ENCODE measurements around the gene TCERG1L. TPM values are rescaled to one million over a fixed set of nuclear protein-coding genes. Genes with fewer than 3 reads are reported as not detected.

The TCERG1L gene
- total and polyA plus RNA-seq, 9 of the 15 experiments (the other 6 are each of a cell fraction or from before 2014, with no cell fraction given) = not detected

DNA sequence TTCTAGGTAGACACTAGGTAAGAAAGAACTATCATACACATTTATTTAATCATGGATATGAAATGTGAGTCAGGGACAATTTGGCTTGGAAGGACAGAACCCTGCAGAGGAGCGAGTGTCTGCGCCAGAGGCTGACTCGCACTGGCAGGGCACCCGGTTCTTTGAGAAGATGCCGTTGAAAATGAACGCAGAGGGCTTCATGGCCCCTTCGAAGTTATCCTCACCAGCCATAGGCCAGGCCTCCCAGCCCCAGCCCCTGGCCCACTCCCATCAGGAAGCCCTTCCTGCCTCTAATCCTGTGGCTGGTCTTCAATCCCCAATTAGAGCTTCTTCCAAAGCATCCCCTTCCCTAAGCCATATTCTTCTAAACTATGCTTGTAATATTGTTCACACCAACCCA, 239.8 kb downstream of the TCERG1L start:
- ChIA-PET POLR2A (no interaction called here), CTCF (ENCODE audit: low intra/inter-chr PET ratio) (no interaction called here)
- H3K79me2 ChIP-seq (ENCODE audit: control insufficient read depth, insufficient read depth, low read length) = no peaks in the 10 kb centered on the region
- no peaks in the 10 kb centered on the region for H4K20me1 ChIP-seq (replicated peaks; ENCODE audit: control insufficient read depth, insufficient read depth, low read length)
- FAIRE-seq (no peak), ATAC-seq (no peak), DNase-seq (ENCODE audit: extremely low read depth in 1 of 4, low spot score in 3 of 4) (no peak)
- H3K9ac ChIP-seq (ENCODE audit: insufficient read depth in 1 of 2, low read depth in 2 of 2, low read length in 2 of 2) = no peak overlapping the region
- no peak overlapping the region for H3K27ac ChIP-seq (ENCODE audit: extremely low read depth, low read depth, low read length)
- H3K36me3 ChIP-seq (ENCODE audit: control insufficient read depth, insufficient read depth, low read length) = no peaks in the 10 kb centered on the region
- WGBS (ENCODE audit: insufficient coverage, low coverage, missing lambda C conversion rate) = 2% methylated on average over 7 of the region's 7 CpGs
- no peak overlapping the region for H3K4me2 ChIP-seq (ENCODE audit: insufficient read depth, low read length)
- H3K27me3 ChIP-seq (ENCODE audit: control insufficient read depth in 2 of 2, insufficient read depth in 2 of 2, low read length in 2 of 2) = no peaks in the 10 kb centered on the region
- in situ Hi-C loops (cut with MboI) (no loop called here), intact Hi-C loops (cut with micrococcal nuclease) (no loop called here)
- no TSS peak for BruUV-seq (replicated peaks)
- H3K4me1 ChIP-seq (replicated peaks in 1 of 2; ENCODE audit: control insufficient read depth in 2 of 2, insufficient read depth in 2 of 2, low read length in 2 of 2) = no peaks in the 10 kb centered on the region
- no peak overlapping the region for H3K4me3 ChIP-seq
- TF ChIP-seq ZNF764 (CRISPR knock-in tag; IDR thresholded peaks at IDR 0.05; ENCODE audit: low read depth) (no peak), FOXK1 (CRISPR knock-in tag; IDR thresholded peaks at IDR 0.05; ENCODE audit: borderline replicate concordance) (no peak), TCF3 (CRISPR knock-in tag; IDR thresholded peaks at IDR 0.05) (no peak), E2F3 (CRISPR knock-in tag; IDR thresholded peaks at IDR 0.05) (no peak), ZNF780A (CRISPR knock-in tag; IDR thresholded peaks at IDR 0.05) (no peak), POLR3A (IDR thresholded peaks at IDR 0.05; ENCODE audit: borderline replicate concordance, extremely low read depth, insufficient read depth, insufficient read length) (no peak), ZNF143 (CRISPR knock-in tag; IDR thresholded peaks at IDR 0.05) (no peak), ZNF24 (IDR thresholded peaks at IDR 0.05) (no peak), NRF1 (conservative IDR thresholded peaks at IDR 0.05 in 1 of 2, IDR thresholded peaks at IDR 0.05 in 1 of 2) (no peak), ZNF707 (CRISPR knock-in tag; conservative IDR thresholded peaks at IDR 0.05) (no peak), DDX20 (tag; IDR thresholded peaks at IDR 0.05; ENCODE audit: low read depth) (no peak), STAG1 (CRISPR knock-in tag; IDR thresholded peaks at IDR 0.05; ENCODE audit: borderline replicate concordance) (no peak), CREB3L1 (IDR thresholded peaks at IDR 0.05; ENCODE audit: borderline replicate concordance, low read depth) (no peak)
- TF ChIP-seq, protein P1, sequence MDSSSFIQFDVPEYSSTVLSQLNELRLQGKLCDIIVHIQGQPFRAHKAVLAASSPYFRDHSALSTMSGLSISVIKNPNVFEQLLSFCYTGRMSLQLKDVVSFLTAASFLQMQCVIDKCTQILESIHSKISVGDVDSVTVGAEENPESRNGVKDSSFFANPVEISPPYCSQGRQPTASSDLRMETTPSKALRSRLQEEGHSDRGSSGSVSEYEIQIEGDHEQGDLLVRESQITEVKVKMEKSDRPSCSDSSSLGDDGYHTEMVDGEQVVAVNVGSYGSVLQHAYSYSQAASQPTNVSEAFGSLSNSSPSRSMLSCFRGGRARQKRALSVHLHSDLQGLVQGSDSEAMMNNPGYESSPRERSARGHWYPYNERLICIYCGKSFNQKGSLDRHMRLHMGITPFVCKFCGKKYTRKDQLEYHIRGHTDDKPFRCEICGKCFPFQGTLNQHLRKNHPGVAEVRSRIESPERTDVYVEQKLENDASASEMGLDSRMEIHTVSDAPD (CRISPR knock-in tag; IDR thresholded peaks at IDR 0.05) = no peak
- TF ChIP-seq, protein P2, sequence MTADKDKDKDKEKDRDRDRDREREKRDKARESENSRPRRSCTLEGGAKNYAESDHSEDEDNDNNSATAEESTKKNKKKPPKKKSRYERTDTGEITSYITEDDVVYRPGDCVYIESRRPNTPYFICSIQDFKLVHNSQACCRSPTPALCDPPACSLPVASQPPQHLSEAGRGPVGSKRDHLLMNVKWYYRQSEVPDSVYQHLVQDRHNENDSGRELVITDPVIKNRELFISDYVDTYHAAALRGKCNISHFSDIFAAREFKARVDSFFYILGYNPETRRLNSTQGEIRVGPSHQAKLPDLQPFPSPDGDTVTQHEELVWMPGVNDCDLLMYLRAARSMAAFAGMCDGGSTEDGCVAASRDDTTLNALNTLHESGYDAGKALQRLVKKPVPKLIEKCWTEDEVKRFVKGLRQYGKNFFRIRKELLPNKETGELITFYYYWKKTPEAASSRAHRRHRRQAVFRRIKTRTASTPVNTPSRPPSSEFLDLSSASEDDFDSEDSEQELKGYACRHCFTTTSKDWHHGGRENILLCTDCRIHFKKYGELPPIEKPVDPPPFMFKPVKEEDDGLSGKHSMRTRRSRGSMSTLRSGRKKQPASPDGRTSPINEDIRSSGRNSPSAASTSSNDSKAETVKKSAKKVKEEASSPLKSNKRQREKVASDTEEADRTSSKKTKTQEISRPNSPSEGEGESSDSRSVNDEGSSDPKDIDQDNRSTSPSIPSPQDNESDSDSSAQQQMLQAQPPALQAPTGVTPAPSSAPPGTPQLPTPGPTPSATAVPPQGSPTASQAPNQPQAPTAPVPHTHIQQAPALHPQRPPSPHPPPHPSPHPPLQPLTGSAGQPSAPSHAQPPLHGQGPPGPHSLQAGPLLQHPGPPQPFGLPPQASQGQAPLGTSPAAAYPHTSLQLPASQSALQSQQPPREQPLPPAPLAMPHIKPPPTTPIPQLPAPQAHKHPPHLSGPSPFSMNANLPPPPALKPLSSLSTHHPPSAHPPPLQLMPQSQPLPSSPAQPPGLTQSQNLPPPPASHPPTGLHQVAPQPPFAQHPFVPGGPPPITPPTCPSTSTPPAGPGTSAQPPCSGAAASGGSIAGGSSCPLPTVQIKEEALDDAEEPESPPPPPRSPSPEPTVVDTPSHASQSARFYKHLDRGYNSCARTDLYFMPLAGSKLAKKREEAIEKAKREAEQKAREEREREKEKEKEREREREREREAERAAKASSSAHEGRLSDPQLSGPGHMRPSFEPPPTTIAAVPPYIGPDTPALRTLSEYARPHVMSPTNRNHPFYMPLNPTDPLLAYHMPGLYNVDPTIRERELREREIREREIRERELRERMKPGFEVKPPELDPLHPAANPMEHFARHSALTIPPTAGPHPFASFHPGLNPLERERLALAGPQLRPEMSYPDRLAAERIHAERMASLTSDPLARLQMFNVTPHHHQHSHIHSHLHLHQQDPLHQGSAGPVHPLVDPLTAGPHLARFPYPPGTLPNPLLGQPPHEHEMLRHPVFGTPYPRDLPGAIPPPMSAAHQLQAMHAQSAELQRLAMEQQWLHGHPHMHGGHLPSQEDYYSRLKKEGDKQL (CRISPR knock-in tag; IDR thresholded peaks at IDR 0.05; ENCODE audit: borderline replicate concordance) = no peak
- no peaks in the 10 kb centered on the region for H3K9me1 ChIP-seq (ENCODE audit: control insufficient read depth, insufficient read depth, low read length)
- no peaks in the 10 kb centered on the region; the same call in 1 of the 2 replicates for H3K9me3 ChIP-seq (replicated peaks; ENCODE audit: control insufficient read depth, insufficient read depth, low read depth, low read length)
- H2AFZ ChIP-seq (ENCODE audit: low read depth, low read length) = no peak overlapping the region
